GM12878 (cell line): ENCODE results near the gene ZMIZ2. TPM values are rescaled to one million over a fixed set of nuclear protein-coding genes. Genes with fewer than 3 reads are reported as not detected.

Experiments used
- ATAC-seq: fragments of 200-7000 bp; cut with Tn5 transposase; 3 replicates; pipeline ENCODE4 v1.9.1; 2020; ENCODE audit warnings: mild to moderate bottlenecking, moderate library complexity
- BruUV-seq: library from RNA; stranded (reverse); fragments of 400-500 nt; replicated peaks from 2 replicates; lab custom pipeline; 2021; lab: Mats Ljungman, UMichigan
- CTCF ChIA-PET: fragments of 300-600 bp; sonication (Branson Sonifier 250); formaldehyde crosslinking; extraction: SDS; loops from one replicate; lab custom pipeline; 2021; ENCODE audit warnings: inconsistent platforms; lab: Yijun Ruan, JAX
- POLR2A ChIA-PET: fragments of 350-600 bp; formaldehyde crosslinking; extraction: SDS; loops from one replicate; lab custom pipeline; 2021; ENCODE audit warnings: inconsistent platforms; lab: Charles Lee
- RAD21 ChIA-PET: fragments of 300-600 bp; sonication (Branson Sonifier 250); formaldehyde crosslinking; loops from one replicate; lab custom pipeline; 2023; ENCODE audit warnings: antibody characterized with exemption; ENCODE audit not compliant: unreplicated experiment; lab: Charles Lee
- SMC1A ChIA-PET: fragments of 300-600 bp; sonication (Branson Sonifier 250); formaldehyde crosslinking; loops from one replicate; lab custom pipeline; 2023; ENCODE audit not compliant: unreplicated experiment, uncharacterized antibody; lab: Charles Lee
- DNase-seq: peaks from one replicate; pipeline ENCODE4 v3.0.0-alpha.2; 2011; ENCODE audit warnings: low read depth, low spot score
- FAIRE-seq: peaks from 3 replicates; lab custom pipeline; 2011; peaks lifted over from hg19 to GRCh38; lab: Jason Lieb, UNC
- H2AFZ ChIP-seq: 2 replicates; pipeline ENCODE4 v1.6.0; 2011; ENCODE audit warnings: low read depth, low read length, control low read depth; ENCODE audit not compliant: control insufficient read depth
- H3K27ac ChIP-seq: 2 replicates; pipeline ENCODE4 v1.5.1; 2011; ENCODE audit warnings: control low read depth; ENCODE audit not compliant: control insufficient read depth, insufficient read depth
- H3K27me3 ChIP-seq, 2 experiments: replicated peaks in 1 of 2; 2 replicates each; pipeline versions ENCODE4 v1.6.0 to v1.6.1; 2011; ENCODE audit warnings: low read length in 1 of 2; ENCODE audit not compliant: control insufficient read depth in 2 of 2, insufficient read depth in 2 of 2
- H3K36me3 ChIP-seq, 2 experiments: 2 replicates each; pipeline ENCODE4 v1.5.1; 2011; ENCODE audit warnings: low read length in 1 of 2; ENCODE audit not compliant: control insufficient read depth in 2 of 2, insufficient read depth in 2 of 2
- H3K4me1 ChIP-seq: 2 replicates; pipeline ENCODE4 v1.6.1; 2011; ENCODE audit warnings: mild to moderate bottlenecking, low read length, moderate library complexity, mixed read lengths; ENCODE audit not compliant: control insufficient read depth, insufficient read depth
- H3K4me2 ChIP-seq: 2 replicates; pipeline ENCODE4 v1.6.0; 2011; ENCODE audit warnings: control low read depth; ENCODE audit not compliant: control insufficient read depth, insufficient read depth
- H3K4me3 ChIP-seq: fragments of 200-600 bp; sonication (generic); 2 replicates; pipeline ENCODE4 v1.5.1; 2016
- H3K79me2 ChIP-seq: 2 replicates; pipeline ENCODE4 v1.6.0; 2011; ENCODE audit warnings: low read length; ENCODE audit not compliant: control insufficient read depth, insufficient read depth
- H3K9ac ChIP-seq: 2 replicates; pipeline ENCODE4 v1.8.0; 2011; ENCODE audit warnings: low read length, control low read depth, mixed read lengths; ENCODE audit not compliant: control insufficient read depth, insufficient read depth
- H3K9me3 ChIP-seq: replicated peaks from 3 replicates; pipeline ENCODE4 v1.5.1; 2011; ENCODE audit warnings: mild to moderate bottlenecking, low read length; ENCODE audit not compliant: control insufficient read depth, insufficient read depth
- H4K20me1 ChIP-seq: 2 replicates; pipeline ENCODE4 v1.6.0; 2011; ENCODE audit not compliant: control insufficient read depth, insufficient read depth
- FOS ChIP-seq: IDR thresholded peaks from 3 replicates; pipeline ENCODE4 v1.6.1; 2011; ENCODE audit warnings: borderline replicate concordance; ENCODE audit not compliant: insufficient read length; ENCODE audit errors: extremely low read depth
- IRF3 ChIP-seq: fragments of 450-650 bp; IDR thresholded peaks from 2 replicates; pipeline ENCODE4 v1.6.1; 2014; ENCODE audit warnings: mild to moderate bottlenecking
- IRF4 ChIP-seq: IDR thresholded peaks from 2 replicates; pipeline ENCODE4 v1.6.1; 2011; ENCODE audit warnings: low read depth, low read length
- IRF5 ChIP-seq: fragments of 450-650 bp; IDR thresholded peaks from 2 replicates; pipeline ENCODE4 v1.6.1; 2017; ENCODE audit warnings: borderline replicate concordance
- NFXL1 ChIP-seq: fragments of 450-650 bp; IDR thresholded peaks from 2 replicates; pipeline ENCODE4 v1.6.1; 2017; ENCODE audit warnings: antibody characterized with exemption, mild to moderate bottlenecking, borderline replicate concordance
- NR2C1 ChIP-seq: fragments of 450-650 bp; IDR thresholded peaks from 2 replicates; pipeline ENCODE4 v1.6.1; 2017; ENCODE audit warnings: antibody characterized with exemption, mild to moderate bottlenecking, moderate library complexity
- NR2C2 ChIP-seq: IDR thresholded peaks from 2 replicates; pipeline ENCODE4 v1.6.1; 2011; ENCODE audit warnings: borderline replicate concordance, low read depth; ENCODE audit not compliant: control insufficient read depth, insufficient read length
- POU2F2 ChIP-seq: IDR thresholded peaks from 3 replicates; pipeline ENCODE4 v1.6.1; 2011; ENCODE audit warnings: low read depth, mild to moderate bottlenecking, low read length, borderline replicate concordance
- RFX5 ChIP-seq: IDR thresholded peaks from 2 replicates; pipeline ENCODE4 v1.6.1; 2011; ENCODE audit warnings: low read depth, low read length, improper control_type of control experiment
- RUNX3 ChIP-seq: IDR thresholded peaks from 2 replicates; pipeline ENCODE4 v1.6.1; 2012; ENCODE audit warnings: low read length, inconsistent platforms
- SMAD5 ChIP-seq: IDR thresholded peaks from 2 replicates; pipeline ENCODE4 v1.6.1; 2016; ENCODE audit warnings: antibody characterized with exemption, low read depth
- STAT3 ChIP-seq: IDR thresholded peaks from 2 replicates; pipeline ENCODE4 v1.6.1; 2011; ENCODE audit warnings: low read depth, low read length, improper control_type of control experiment
- ZBTB33 ChIP-seq: fragments of 450-650 bp; IDR thresholded peaks from 2 replicates; pipeline ENCODE4 v1.6.1; 2017; ENCODE audit warnings: mild to moderate bottlenecking
- ZBTB4 ChIP-seq: fragments of 450-650 bp; formaldehyde crosslinking; IDR thresholded peaks from 2 replicates; pipeline ENCODE4 v1.4.0; 2022; ENCODE audit warnings: mild to moderate bottlenecking, moderate library complexity
- ZNF217 ChIP-seq: fragments of 450-650 bp; IDR thresholded peaks from 2 replicates; pipeline ENCODE4 v1.6.1; 2017; ENCODE audit warnings: antibody characterized with exemption, mild to moderate bottlenecking
- WGBS: methylation state at CpG from one replicate; pipeline ENCODE4 v1.1.6; 2016; ENCODE audit warnings: low lambda C conversion rate; ENCODE audit not compliant: insufficient replicate concordance, insufficient coverage; ENCODE audit errors: missing lambda C conversion rate; 5-methylcytosine and 5-hydroxymethylcytosine counted together
- in situ Hi-C: fragments of 300-500 bp; cut with MboI; formaldehyde crosslinking; loops from 9 replicates; pipeline ENCODE4 v1.14.3; 2018; ENCODE audit warnings: mixed read lengths
- intact Hi-C: fragments of 100-400 bp; cut with micrococcal nuclease; formaldehyde crosslinking; loops from one replicate; pipeline ENCODE4 v1.14.2; 2022; ENCODE audit not compliant: unreplicated experiment
- polyA plus RNA-seq, 11 experiments: library from polyadenylated mRNA; depleted of rRNA in 4 of 11; unstranded in 6 of 11; stranded (reverse) in 5 of 11; fragments of >200 nt; fragmentation: Nextera tagmentation in 4 of 11; fragmentation: Illumina TruSeq in 1 of 11; extraction: Ambion mirVana in 4 of 11; extraction: Trizol in 1 of 11; gene quantifications; 1 replicate in 1 of 11; 2 replicates in 10 of 11; pipeline versions ENCODE4 v1.2.1 to v1.2.3, GENCODE V29; 2011 to 2016; ENCODE audit warnings: inconsistent platforms in 2 of 11, missing spikeins in 2 of 11, low read depth in 1 of 11
- total RNA-seq, 4 experiments: library from RNA; depleted of rRNA in 3 of 4; stranded (reverse); fragments of >200 nt in 3 of 4; fragmentation: Illumina TruSeq in 1 of 4; extraction: Trizol in 1 of 4; gene quantifications; 2 replicates each; pipeline versions ENCODE4 v1.2.1 to v1.2.3, GENCODE V29; 2013 to 2021

Gene ZMIZ2
- total and polyA plus RNA-seq, 10 of the 15 experiments (the other 5 are each of a cell fraction or from before 2014, with no cell fraction given) = 0.71 to 158 (median 17.0) TPM

GRCh38 chr7:44748948-44749731, 493 bp downstream of the ZMIZ2 start:
- no peak for FAIRE-seq
- in situ Hi-C loops = no loop called here
- Histone ChIP-seq H3K4me2 (peak overlapping the region; percentile 35), H3K27ac (peak overlapping the region; percentile 92), H3K4me3 (peak overlapping the region; percentile 92), H3K9me3 (no peaks in the 10 kb centered on the region), H3K36me3 (peaks cover 0 to 7% of the 10 kb centered on the region in 2 experiments; a peak in 2 of 4 replicates), H3K4me1 (peaks cover 22% of the 10 kb centered on the region), H4K20me1 (no peaks in the 10 kb centered on the region), H3K79me2 (peaks cover 56% of the 10 kb centered on the region), H3K9ac (peak overlapping the region; percentile 76), H2AFZ (no peak overlapping the region), H3K27me3 (no peaks in the 10 kb centered on the region)
- no TSS peak for BruUV-seq
- intact Hi-C loops = no loop called here
- DNase-seq = no peak
- POLR2A ChIA-PET = interaction anchor here (0.6 to 5.1 kb wide), 20 partner anchors 11 to 277 kb away, joined by 3 to 55 read pairs (median 9); partner anchors contain the start of genes CCM2, H2AZ2, OGDH and PURB
- 2% methylated on average over 53 of the region's 60 CpGs for WGBS
- SMC1A ChIA-PET = interaction anchor here (0.6 to 5.4 kb wide), 16 partner anchors 13 to 175 kb away, joined by 3 to 79 read pairs (median 4); partner anchors contain the start of genes DDX56 and OGDH
- CTCF ChIA-PET = interaction anchor here (1.1 to 4.1 kb wide), 7 partner anchors 14 to 387 kb away, joined by 3 to 23 read pairs (median 10); partner anchors contain the start of gene H2AZ2
- RAD21 ChIA-PET = interaction anchor here (0.9 to 6.6 kb wide), 12 partner anchors 12 to 161 kb away, joined by 3 to 107 read pairs (median 8); partner anchors contain the start of genes H2AZ2 and OGDH
- ATAC-seq = peak; percentile 9
- TF ChIP-seq RUNX3 = peak; percentile 21; the same call in 1 of the 2 replicates
- no peak for TF ChIP-seq ZNF217
- no peak for TF ChIP-seq IRF4
- TF ChIP-seq STAT3 = no peak
- TF ChIP-seq RFX5 = no peak
- TF ChIP-seq FOS = no peak
- TF ChIP-seq POU2F2 = no peak
- no peak for TF ChIP-seq NFXL1
- no peak for TF ChIP-seq IRF3
- TF ChIP-seq ZBTB33 = no peak
- no peak for TF ChIP-seq NR2C1
- TF ChIP-seq ZBTB4 = no peak
- no peak for TF ChIP-seq NR2C2
- TF ChIP-seq SMAD5 = 0 out of 2 replicates have a peak, but pooled peaks have one; percentile 15
- TF ChIP-seq IRF5 = no peak
